Lower leg skin (tissue), 4 donors: ENCODE data around the gene CABLES1. TPM values are rescaled to one million over a fixed set of nuclear protein-coding genes. Genes with fewer than 3 reads are reported as not detected.
"Not testable (repeated sequence)": the region's sequence is repeated elsewhere in the genome, so short reads cannot be mapped to it uniquely, and the experiment has no call there.

Source experiments
- DNase-seq, 2 donors: peaks; one replicate each; pipeline ENCODE4 v3.0.0-alpha.2; 2019; ENCODE audit warnings: low spot score in 2 of 2
- H3K4me3 ChIP-seq: fragments of 200-600 bp; sonication (generic); 2 replicates; pipeline ENCODE4 v1.5.1; 2017; ENCODE audit warnings: mild to moderate bottlenecking, low read depth; ENCODE audit not compliant: poor library complexity, severe bottlenecking
- POLR2A ChIP-seq, 2 donors: fragments of 450-650 bp; IDR thresholded peaks; one replicate each; pipeline ENCODE4 v1.6.1; 2016 to 2017; ENCODE audit warnings: antibody characterized with exemption in 2 of 2, mild to moderate bottlenecking in 1 of 2, moderate library complexity in 1 of 2
- WGBS, 2 donors: methylation state at CpG; one replicate each; pipeline ENCODE4 v1.1.5; 2018; 5-methylcytosine and 5-hydroxymethylcytosine counted together
- intact Hi-C: fragments of 100-400 bp; cut with DNase I; formaldehyde crosslinking; loops from one replicate; pipeline ENCODE4 v1.15.0; 2023; ENCODE audit warnings: low total_unique reads
- total RNA-seq, 4 donors: library from RNA; depleted of rRNA; stranded (reverse); fragments of >200 nt; gene quantifications; one replicate each; pipeline ENCODE4 v1.1.0, GENCODE V29; 2016
- TF ChIP-seq, protein P1 (sequence below), 3 donors: fragments of 450-650 bp; IDR thresholded peaks; one replicate each; pipeline ENCODE4 v1.5.1; 2016; ENCODE audit warnings: antibody characterized with exemption in 3 of 3, mild to moderate bottlenecking in 3 of 3, moderate library complexity in 2 of 3

The CABLES1 gene
- total RNA-seq, 4 donors from 2014 or later = 15.0 to 52.5 (median 27.5) TPM

DNA sequence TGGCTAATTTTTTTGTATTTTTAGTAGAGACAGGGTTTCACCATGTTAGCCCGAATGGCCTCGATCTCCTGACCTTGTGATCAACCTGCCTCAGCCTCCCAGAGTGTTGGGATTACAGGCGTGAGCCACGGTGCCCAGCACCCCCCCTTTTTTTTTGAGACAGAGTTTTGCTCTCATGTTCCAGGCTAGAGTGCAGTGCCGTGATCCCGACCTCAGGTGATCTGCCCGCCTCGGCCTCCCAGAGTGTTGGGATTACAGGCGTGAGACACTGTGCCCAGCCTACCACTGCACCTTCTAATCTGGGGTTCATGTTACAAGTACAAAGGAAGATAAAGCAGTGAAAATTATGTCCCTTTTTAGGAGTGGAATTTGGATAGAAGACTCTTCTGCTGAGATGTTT is 41.5 kb upstream of the CABLES1 start:
- WGBS, 2 donors = 95 to 97% methylated on average over 9 of the region's 9 CpGs
- H3K4me3 ChIP-seq = no peak overlapping the region
- DNase-seq = no peak
- TF ChIP-seq, protein P1, sequence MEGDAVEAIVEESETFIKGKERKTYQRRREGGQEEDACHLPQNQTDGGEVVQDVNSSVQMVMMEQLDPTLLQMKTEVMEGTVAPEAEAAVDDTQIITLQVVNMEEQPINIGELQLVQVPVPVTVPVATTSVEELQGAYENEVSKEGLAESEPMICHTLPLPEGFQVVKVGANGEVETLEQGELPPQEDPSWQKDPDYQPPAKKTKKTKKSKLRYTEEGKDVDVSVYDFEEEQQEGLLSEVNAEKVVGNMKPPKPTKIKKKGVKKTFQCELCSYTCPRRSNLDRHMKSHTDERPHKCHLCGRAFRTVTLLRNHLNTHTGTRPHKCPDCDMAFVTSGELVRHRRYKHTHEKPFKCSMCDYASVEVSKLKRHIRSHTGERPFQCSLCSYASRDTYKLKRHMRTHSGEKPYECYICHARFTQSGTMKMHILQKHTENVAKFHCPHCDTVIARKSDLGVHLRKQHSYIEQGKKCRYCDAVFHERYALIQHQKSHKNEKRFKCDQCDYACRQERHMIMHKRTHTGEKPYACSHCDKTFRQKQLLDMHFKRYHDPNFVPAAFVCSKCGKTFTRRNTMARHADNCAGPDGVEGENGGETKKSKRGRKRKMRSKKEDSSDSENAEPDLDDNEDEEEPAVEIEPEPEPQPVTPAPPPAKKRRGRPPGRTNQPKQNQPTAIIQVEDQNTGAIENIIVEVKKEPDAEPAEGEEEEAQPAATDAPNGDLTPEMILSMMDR (IDR thresholded peaks at IDR 0.05) = no peak
- TF ChIP-seq POLR2A (IDR thresholded peaks at IDR 0.05) = no peak
- intact Hi-C loops = no loop called here

- 50 to 56% methylated on average over 18 of the region's 18 CpGs for WGBS, 2 donors
- intact Hi-C loops = no loop called here
- DNase-seq = no peak
- H3K4me3 ChIP-seq = no peak overlapping the region
- no peak for TF ChIP-seq POLR2A (IDR thresholded peaks at IDR 0.05)
- TF ChIP-seq, protein P1 (IDR thresholded peaks at IDR 0.05) = no peak
Observed at GRCh38 chr18:23094411-23095190, 40.7 kb upstream of the CABLES1 start.

GRCh38 chr18:23095463-23095862 is 39.8 kb upstream of the CABLES1 start:
- DNase-seq = no peak
- intact Hi-C loops = no loop called here
- whole genome bisulfite sequencing, 2 donors = 91 to 93% methylated on average over 6 of the region's 6 CpGs
- no peak for TF ChIP-seq POLR2A (IDR thresholded peaks at IDR 0.05)
- TF ChIP-seq, protein P1 (IDR thresholded peaks at IDR 0.05) = no peak
- no peak overlapping the region for H3K4me3 ChIP-seq

DNA sequence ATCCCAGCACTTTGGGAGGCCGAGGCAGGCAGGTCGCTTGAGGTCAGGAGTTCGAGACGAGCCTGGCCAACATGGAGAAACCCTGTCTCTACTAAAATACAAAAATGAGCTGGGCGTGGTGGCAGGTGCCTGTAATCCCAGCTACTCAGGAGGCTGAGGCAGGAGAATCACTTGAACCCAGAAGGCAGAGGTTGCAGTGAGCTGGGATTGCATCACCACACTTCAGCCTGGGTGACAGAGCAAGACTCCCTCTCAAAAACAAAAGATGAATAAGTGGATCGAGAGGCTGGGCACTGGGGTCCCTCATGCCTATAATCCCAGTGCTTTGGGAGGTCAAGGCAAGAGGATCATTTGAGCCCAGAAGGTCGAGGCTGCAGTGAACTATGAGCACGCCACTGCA is 38.3 kb upstream of the CABLES1 start:
- H3K4me3 ChIP-seq, intact Hi-C loops, DNase-seq: not testable (repeated sequence)
- WGBS, 2 donors = 93 to 96% methylated on average over 8 of the region's 8 CpGs

DNA sequence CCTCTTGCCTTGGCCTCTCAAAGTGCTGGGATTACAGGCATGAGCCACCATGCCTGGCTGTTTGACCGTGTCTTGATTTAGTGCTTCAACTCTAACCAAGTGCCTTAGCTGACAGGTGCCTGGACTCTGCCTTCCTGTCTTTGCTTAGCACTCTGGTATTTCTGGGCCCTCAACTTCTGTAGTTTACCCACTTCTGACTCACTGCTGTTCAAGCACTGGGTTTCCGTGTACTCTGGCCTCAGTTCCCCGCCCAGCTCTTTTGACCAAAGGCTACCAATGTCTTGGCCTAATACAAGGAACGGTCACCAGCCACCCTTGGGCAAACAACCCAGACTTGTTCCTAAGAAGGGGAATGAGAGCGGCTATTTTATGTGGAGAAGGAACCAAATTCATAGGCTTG is 35.7 kb upstream of the CABLES1 start:
- no peak overlapping the region for H3K4me3 ChIP-seq
- intact Hi-C loops = no loop called here
- no peak for DNase-seq
- TF ChIP-seq, protein P1 (IDR thresholded peaks at IDR 0.05) = no peak
- 91% methylated on average over 5 of the region's 5 CpGs for WGBS, 2 donors

DNA sequence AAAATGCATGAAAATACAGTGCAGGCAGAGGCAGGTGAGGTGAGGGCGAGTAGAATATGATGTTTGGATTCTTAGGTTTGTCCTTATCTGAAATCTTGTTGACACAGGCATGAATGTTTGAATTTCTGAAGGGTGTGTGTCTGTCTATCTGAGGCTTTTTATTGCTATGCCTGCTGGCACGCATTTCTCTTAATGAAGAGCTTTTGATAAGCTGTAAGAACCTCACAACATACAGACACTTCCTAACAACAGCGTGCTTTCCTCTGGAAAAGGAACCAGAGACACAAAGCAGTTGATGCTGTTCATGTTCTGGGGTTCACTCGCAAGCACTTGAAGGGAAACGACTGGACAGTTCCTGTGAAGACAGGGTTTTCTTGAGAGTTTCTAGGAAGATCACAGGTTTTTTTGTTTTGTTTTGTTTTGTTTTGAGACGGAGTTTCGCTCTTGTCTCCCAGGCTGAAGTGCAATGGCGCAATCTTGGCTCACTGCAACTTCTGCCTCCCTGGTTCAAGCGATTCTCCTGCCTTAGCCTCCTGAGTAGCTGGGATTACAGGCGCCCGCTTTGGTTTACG is 33.3 kb upstream of the CABLES1 start:
- DNase-seq = no peak
- 62 to 68% methylated on average over 12 of the region's 12 CpGs for WGBS, 2 donors
- no peak overlapping the region for H3K4me3 ChIP-seq
- intact Hi-C loops = no loop called here
- TF ChIP-seq POLR2A (IDR thresholded peaks at IDR 0.05) = no peak
- TF ChIP-seq, protein P1 (IDR thresholded peaks at IDR 0.05) = no peak
